DND-41 (cell line): ENCODE data around the gene ERCC6.

Experiments used
- EZH2 ChIP-seq: IDR thresholded peaks from 3 replicates; pipeline ENCODE4 v1.6.1; 2012; ENCODE audit warnings: borderline replicate concordance, low read depth, mild to moderate bottlenecking, moderate library complexity, low read length, inconsistent platforms; ENCODE audit not compliant: severe bottlenecking
- TF ChIP-seq, protein P1 (sequence below): IDR thresholded peaks from 2 replicates; pipeline ENCODE4 v1.5.1; 2012; ENCODE audit warnings: borderline replicate concordance, low read length, moderate library complexity, mild to moderate bottlenecking; ENCODE audit not compliant: poor library complexity, severe bottlenecking; ENCODE audit errors: extremely low read depth

- TF ChIP-seq, protein P1, sequence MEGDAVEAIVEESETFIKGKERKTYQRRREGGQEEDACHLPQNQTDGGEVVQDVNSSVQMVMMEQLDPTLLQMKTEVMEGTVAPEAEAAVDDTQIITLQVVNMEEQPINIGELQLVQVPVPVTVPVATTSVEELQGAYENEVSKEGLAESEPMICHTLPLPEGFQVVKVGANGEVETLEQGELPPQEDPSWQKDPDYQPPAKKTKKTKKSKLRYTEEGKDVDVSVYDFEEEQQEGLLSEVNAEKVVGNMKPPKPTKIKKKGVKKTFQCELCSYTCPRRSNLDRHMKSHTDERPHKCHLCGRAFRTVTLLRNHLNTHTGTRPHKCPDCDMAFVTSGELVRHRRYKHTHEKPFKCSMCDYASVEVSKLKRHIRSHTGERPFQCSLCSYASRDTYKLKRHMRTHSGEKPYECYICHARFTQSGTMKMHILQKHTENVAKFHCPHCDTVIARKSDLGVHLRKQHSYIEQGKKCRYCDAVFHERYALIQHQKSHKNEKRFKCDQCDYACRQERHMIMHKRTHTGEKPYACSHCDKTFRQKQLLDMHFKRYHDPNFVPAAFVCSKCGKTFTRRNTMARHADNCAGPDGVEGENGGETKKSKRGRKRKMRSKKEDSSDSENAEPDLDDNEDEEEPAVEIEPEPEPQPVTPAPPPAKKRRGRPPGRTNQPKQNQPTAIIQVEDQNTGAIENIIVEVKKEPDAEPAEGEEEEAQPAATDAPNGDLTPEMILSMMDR, result no peak
- TF ChIP-seq EZH2, result no peak
Observed at GRCh38 chr10:49516216-49516970, 22.5 kb downstream of the ERCC6 start.
